Muscle of leg (tissue), 11 donors: Measurements from ENCODE around the gene RTN4IP1. TPM values are rescaled to one million over a fixed set of nuclear protein-coding genes. Genes with fewer than 3 reads are reported as not detected.
A peak's percentile ranks its signal among the peaks of the same experiment; 100 is the strongest.

Experiments used
- DNase-seq: peaks from one replicate; pipeline ENCODE4 v3.0.0; 2013
- H3K27ac ChIP-seq: one replicate; pipeline ENCODE4 v1.5.1; 2013; ENCODE audit warnings: mild to moderate bottlenecking, low read length, control low read depth
- H3K27me3 ChIP-seq: one replicate; pipeline ENCODE4 v1.6.1; 2013; ENCODE audit warnings: low read length; ENCODE audit not compliant: control insufficient read depth, insufficient read depth
- H3K36me3 ChIP-seq: one replicate; pipeline ENCODE4 v1.6.1; 2013; ENCODE audit warnings: low read length; ENCODE audit not compliant: control insufficient read depth, insufficient read depth
- H3K4me1 ChIP-seq: one replicate; pipeline ENCODE4 v1.6.1; 2013; ENCODE audit warnings: low read length; ENCODE audit not compliant: control insufficient read depth, insufficient read depth
- H3K4me3 ChIP-seq: one replicate; pipeline ENCODE4 v1.5.1; 2013; ENCODE audit warnings: low read length, control low read depth
- H3K9me3 ChIP-seq: replicated peaks from 2 replicates; pipeline ENCODE4 v1.6.1; 2013; ENCODE audit warnings: low read depth, low read length; ENCODE audit not compliant: control insufficient read depth
- WGBS: methylation state at CpG from one replicate; pipeline ENCODE4 v1.1.5; 2013; ENCODE audit warnings: missing lambda C conversion rate; ENCODE audit not compliant: insufficient coverage; 5-methylcytosine and 5-hydroxymethylcytosine counted together
- polyA plus RNA-seq, 8 donors: library from polyadenylated mRNA; unstranded; fragments of 120-200 nt; gene quantifications; one replicate each; pipeline versions ENCODE4 v1.2.1 to v1.2.3, GENCODE V29; 2013; ENCODE audit warnings: inconsistent platforms in 1 of 8, low replicate concordance in 1 of 8; ENCODE audit not compliant: insufficient read length in 8 of 8, insufficient read depth in 1 of 8
- total RNA-seq: library from RNA; stranded (reverse); fragments of 120-200 nt; gene quantifications from one replicate; pipeline ENCODE4 v1.2.4, GENCODE V29; 2013

Gene RTN4IP1
- total and polyA plus RNA-seq, 9 donors: 5.9 to 8.3 (median 7.1) TPM

GRCh38 chr6:106617302-106617701 is 12.0 kb downstream of the RTN4IP1 start:
- Histone ChIP-seq H3K27me3 (no peaks in the 10 kb centered on the region), H3K27ac (no peak overlapping the region), H3K9me3 (no peaks in the 10 kb centered on the region), H3K36me3 (no peaks in the 10 kb centered on the region), H3K4me1 (no peaks in the 10 kb centered on the region), H3K4me3 (no peak overlapping the region)
- no peak for DNase-seq

GRCh38 chr6:106614592-106615257 is 14.6 kb downstream of the RTN4IP1 start:
- H3K4me1 ChIP-seq: no peaks in the 10 kb centered on the region
- no peaks in the 10 kb centered on the region for H3K9me3 ChIP-seq
- no peak for DNase-seq
- no peak overlapping the region for H3K4me3 ChIP-seq
- no CpG with 5 or more reads among the region's 3 CpGs for WGBS
- no peak overlapping the region for H3K27ac ChIP-seq
- H3K27me3 ChIP-seq: no peaks in the 10 kb centered on the region
- H3K36me3 ChIP-seq: no peaks in the 10 kb centered on the region

- no peak overlapping the region for H3K27ac ChIP-seq
- no peaks in the 10 kb centered on the region for H3K27me3 ChIP-seq
- H3K4me3 ChIP-seq: no peak overlapping the region
- H3K4me1 ChIP-seq: no peaks in the 10 kb centered on the region
- no CpG with 5 or more reads among the region's 1 CpG for WGBS
- H3K36me3 ChIP-seq: no peaks in the 10 kb centered on the region
- no peaks in the 10 kb centered on the region for H3K9me3 ChIP-seq
- DNase-seq: no peak
Measured at GRCh38 chr6:106614166-106614565, 15.1 kb downstream of the RTN4IP1 start.

GRCh38 chr6:106613590-106613989 is 15.7 kb downstream of the RTN4IP1 start:
- H3K4me1 ChIP-seq: no peaks in the 10 kb centered on the region
- H3K27me3 ChIP-seq: no peaks in the 10 kb centered on the region
- no peak for DNase-seq
- H3K36me3 ChIP-seq: no peaks in the 10 kb centered on the region
- H3K27ac ChIP-seq: no peak overlapping the region
- WGBS: no CpG with 5 or more reads among the region's 1 CpG
- H3K4me3 ChIP-seq: no peak overlapping the region
- no peaks in the 10 kb centered on the region for H3K9me3 ChIP-seq

GRCh38 chr6:106612671-106613416 is 16.5 kb downstream of the RTN4IP1 start:
- H3K9me3 ChIP-seq: no peaks in the 10 kb centered on the region
- H3K27me3 ChIP-seq: no peaks in the 10 kb centered on the region
- no peak overlapping the region for H3K27ac ChIP-seq
- DNase-seq: no peak
- no peak overlapping the region for H3K4me3 ChIP-seq
- no CpG with 5 or more reads among the region's 9 CpGs for WGBS
- H3K4me1 ChIP-seq: no peaks in the 10 kb centered on the region
- no peaks in the 10 kb centered on the region for H3K36me3 ChIP-seq

GRCh38 chr6:106611030-106611429 is 18.3 kb downstream of the RTN4IP1 start:
- Histone ChIP-seq H3K4me1 (no peaks in the 10 kb centered on the region), H3K27ac (no peak overlapping the region), H3K36me3 (no peaks in the 10 kb centered on the region), H3K27me3 (no peaks in the 10 kb centered on the region), H3K4me3 (no peak overlapping the region), H3K9me3 (no peaks in the 10 kb centered on the region)
- no peak for DNase-seq
- no CpG with 5 or more reads among the region's 2 CpGs for WGBS

GRCh38 chr6:106609699-106610098 is 19.6 kb downstream of the RTN4IP1 start:
- DNase-seq: peak; percentile 41
- no peaks in the 10 kb centered on the region for H3K9me3 ChIP-seq
- no peaks in the 10 kb centered on the region for H3K4me1 ChIP-seq
- no peak overlapping the region for H3K4me3 ChIP-seq
- WGBS: 88% methylated on average over 4 of the region's 6 CpGs
- H3K36me3 ChIP-seq: no peaks in the 10 kb centered on the region
- no peak overlapping the region for H3K27ac ChIP-seq
- H3K27me3 ChIP-seq: no peaks in the 10 kb centered on the region

GRCh38 chr6:106608080-106608668 is 21.1 kb downstream of the RTN4IP1 start:
- WGBS: no CpG with 5 or more reads among the region's 2 CpGs
- H3K27me3 ChIP-seq: no peaks in the 10 kb centered on the region
- H3K27ac ChIP-seq: no peak overlapping the region
- DNase-seq: peak; percentile 43
- no peaks in the 10 kb centered on the region for H3K9me3 ChIP-seq
- no peaks in the 10 kb centered on the region for H3K36me3 ChIP-seq
- H3K4me1 ChIP-seq: no peaks in the 10 kb centered on the region
- no peak overlapping the region for H3K4me3 ChIP-seq

- 71% methylated on average over 1 of the region's 2 CpGs for WGBS
- DNase-seq: no peak
Measured at GRCh38 chr6:106600329-106600728, 29.0 kb downstream of the RTN4IP1 start.

GRCh38 chr6:106599440-106599839 is 29.9 kb downstream of the RTN4IP1 start:
- no peak for DNase-seq
- no peaks in the 10 kb centered on the region for H3K36me3 ChIP-seq
- H3K9me3 ChIP-seq: no peaks in the 10 kb centered on the region
- WGBS: no CpG with 5 or more reads among the region's 2 CpGs
- H3K27ac ChIP-seq: no peak overlapping the region
- H3K27me3 ChIP-seq: no peaks in the 10 kb centered on the region
- H3K4me3 ChIP-seq: no peak overlapping the region
- H3K4me1 ChIP-seq: no peaks in the 10 kb centered on the region

More at GRCh38 chr6:106600329-106600728, 29.0 kb downstream of the RTN4IP1 start:
- H3K27me3 ChIP-seq: no peaks in the 10 kb centered on the region
- no peaks in the 10 kb centered on the region for H3K4me1 ChIP-seq
- H3K27ac ChIP-seq: no peak overlapping the region
- H3K36me3 ChIP-seq: no peaks in the 10 kb centered on the region
- H3K4me3 ChIP-seq: no peak overlapping the region
- H3K9me3 ChIP-seq: no peaks in the 10 kb centered on the region
